Liver (tissue), 3 donors: ENCODE results near the gene FRAS1.

Source experiments
- RAD21 ChIP-seq, 2 donors: IDR thresholded peaks; 2 replicates each; pipeline ENCODE4 v1.6.1; 2016; ENCODE audit warnings: antibody characterized with exemption in 2 of 2, mild to moderate bottlenecking in 2 of 2
- SP1 ChIP-seq: IDR thresholded peaks from 2 replicates; pipeline ENCODE4 v1.6.1; 2018; ENCODE audit warnings: antibody characterized with exemption, mild to moderate bottlenecking
- TF ChIP-seq, protein P1 (sequence below): fragments of 150-350 bp; IDR thresholded peaks from 2 replicates; pipeline ENCODE4 v1.5.1; 2017; ENCODE audit warnings: improper control_type of control experiment, low read depth, low read length; ENCODE audit not compliant: missing input control
- TF ChIP-seq, protein P2 (sequence below): IDR thresholded peaks from 2 replicates; pipeline ENCODE4 v1.6.1; 2016; ENCODE audit warnings: antibody characterized with exemption, mild to moderate bottlenecking
- donor health status: healthy.
- donor health status: healthy.

DNA sequence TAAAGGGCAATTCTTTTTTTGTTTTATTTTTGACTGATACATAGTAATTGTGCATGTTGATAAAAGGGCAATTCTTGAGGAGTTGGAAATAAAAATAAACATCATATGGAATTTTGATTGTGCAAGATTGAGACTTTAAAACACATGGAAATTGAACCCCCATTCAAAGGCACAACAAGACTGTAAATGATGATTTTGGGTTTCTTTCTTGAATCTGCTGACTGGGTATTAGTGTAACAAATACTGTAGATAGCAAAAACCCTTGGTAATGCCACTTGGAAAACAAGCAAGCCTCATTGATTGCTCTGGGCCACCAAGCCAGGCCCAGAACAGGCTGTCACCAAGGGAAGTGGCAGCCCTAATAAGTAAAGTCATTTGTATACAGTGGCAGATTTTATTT is 421.4 kb downstream of the FRAS1 start:
- TF ChIP-seq, protein P1, sequence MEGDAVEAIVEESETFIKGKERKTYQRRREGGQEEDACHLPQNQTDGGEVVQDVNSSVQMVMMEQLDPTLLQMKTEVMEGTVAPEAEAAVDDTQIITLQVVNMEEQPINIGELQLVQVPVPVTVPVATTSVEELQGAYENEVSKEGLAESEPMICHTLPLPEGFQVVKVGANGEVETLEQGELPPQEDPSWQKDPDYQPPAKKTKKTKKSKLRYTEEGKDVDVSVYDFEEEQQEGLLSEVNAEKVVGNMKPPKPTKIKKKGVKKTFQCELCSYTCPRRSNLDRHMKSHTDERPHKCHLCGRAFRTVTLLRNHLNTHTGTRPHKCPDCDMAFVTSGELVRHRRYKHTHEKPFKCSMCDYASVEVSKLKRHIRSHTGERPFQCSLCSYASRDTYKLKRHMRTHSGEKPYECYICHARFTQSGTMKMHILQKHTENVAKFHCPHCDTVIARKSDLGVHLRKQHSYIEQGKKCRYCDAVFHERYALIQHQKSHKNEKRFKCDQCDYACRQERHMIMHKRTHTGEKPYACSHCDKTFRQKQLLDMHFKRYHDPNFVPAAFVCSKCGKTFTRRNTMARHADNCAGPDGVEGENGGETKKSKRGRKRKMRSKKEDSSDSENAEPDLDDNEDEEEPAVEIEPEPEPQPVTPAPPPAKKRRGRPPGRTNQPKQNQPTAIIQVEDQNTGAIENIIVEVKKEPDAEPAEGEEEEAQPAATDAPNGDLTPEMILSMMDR = no peak
- TF ChIP-seq SP1 (no peak), RAD21 (IDR thresholded peaks at IDR 0.05) (no peak)
- TF ChIP-seq, protein P2, sequence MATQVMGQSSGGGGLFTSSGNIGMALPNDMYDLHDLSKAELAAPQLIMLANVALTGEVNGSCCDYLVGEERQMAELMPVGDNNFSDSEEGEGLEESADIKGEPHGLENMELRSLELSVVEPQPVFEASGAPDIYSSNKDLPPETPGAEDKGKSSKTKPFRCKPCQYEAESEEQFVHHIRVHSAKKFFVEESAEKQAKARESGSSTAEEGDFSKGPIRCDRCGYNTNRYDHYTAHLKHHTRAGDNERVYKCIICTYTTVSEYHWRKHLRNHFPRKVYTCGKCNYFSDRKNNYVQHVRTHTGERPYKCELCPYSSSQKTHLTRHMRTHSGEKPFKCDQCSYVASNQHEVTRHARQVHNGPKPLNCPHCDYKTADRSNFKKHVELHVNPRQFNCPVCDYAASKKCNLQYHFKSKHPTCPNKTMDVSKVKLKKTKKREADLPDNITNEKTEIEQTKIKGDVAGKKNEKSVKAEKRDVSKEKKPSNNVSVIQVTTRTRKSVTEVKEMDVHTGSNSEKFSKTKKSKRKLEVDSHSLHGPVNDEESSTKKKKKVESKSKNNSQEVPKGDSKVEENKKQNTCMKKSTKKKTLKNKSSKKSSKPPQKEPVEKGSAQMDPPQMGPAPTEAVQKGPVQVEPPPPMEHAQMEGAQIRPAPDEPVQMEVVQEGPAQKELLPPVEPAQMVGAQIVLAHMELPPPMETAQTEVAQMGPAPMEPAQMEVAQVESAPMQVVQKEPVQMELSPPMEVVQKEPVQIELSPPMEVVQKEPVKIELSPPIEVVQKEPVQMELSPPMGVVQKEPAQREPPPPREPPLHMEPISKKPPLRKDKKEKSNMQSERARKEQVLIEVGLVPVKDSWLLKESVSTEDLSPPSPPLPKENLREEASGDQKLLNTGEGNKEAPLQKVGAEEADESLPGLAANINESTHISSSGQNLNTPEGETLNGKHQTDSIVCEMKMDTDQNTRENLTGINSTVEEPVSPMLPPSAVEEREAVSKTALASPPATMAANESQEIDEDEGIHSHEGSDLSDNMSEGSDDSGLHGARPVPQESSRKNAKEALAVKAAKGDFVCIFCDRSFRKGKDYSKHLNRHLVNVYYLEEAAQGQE = no peak
